ENCODE data around the gene RNFT2. TPM values are rescaled to one million over a fixed set of nuclear protein-coding genes. Genes with fewer than 3 reads are reported as not detected.
A peak's percentile ranks its signal among the peaks of the same experiment; 100 is the strongest.
"Not testable (repeated sequence)": the region's sequence is repeated elsewhere in the genome, so short reads cannot be mapped to it uniquely, and the experiment has no call there.

The RNFT2 gene
- total RNA-seq, 2 donors from 2014 or later, result 1.2 to 2.2 TPM

DNA sequence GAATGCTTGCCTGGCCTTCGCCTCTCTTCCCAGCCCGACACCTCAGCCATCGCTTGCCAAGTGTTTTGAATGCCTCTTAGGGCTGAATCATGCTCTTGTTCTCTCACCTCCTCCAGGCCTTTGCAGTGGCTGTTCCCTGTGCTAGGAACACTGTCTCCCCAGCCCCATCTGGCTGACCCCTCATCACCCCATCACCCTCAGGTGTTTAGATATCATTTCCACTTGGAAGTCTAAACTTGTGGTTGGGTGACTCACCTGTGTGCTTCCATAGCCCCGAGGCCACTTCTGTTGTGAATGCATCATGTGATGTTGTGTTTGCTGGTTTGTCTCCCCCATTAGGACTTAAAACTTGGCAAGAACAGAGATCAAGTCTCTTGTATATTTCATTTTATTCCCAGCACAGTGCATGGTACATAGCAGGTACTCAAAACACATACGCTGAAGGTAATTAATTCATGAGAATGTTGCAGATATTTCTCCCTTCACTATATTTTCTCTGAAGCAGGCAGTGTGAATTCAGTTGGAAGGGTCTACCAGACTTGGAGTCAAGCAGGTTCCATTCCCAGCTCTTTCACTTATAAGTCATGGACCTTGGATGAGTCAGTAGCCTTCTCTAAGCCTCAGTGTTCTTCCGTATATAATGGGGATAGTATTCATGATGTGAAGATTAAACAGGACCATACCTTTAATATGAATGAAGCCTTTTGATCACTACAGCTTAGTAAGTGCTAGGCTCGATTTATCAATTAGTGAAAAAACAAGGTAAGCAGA is 75.3 kb downstream of the RNFT2 start:
- no peak for DNase-seq (ENCODE audit: low spot score)
- intact Hi-C loops (cut with DNase I), result no loop called here

DNA sequence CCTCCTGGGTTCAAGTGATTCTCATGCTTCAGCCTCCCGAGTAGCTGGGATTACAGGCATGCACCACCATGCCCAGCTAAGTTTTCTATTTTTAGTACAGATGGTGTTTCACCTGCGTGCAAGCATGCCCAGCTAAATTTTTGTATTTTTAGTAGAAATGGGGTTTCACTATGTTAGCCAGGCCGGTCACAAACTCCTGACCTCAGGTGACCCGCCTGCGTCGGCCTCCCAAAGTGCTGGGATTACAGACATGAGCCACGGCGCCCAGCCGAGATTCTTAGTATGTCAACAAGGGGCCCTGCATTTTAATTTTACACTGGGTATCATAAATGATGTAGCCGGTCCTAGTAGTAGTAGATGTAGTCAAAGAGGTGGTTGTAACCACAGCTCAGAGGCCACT is 76.7 kb downstream of the RNFT2 start:
- intact Hi-C loops (cut with DNase I); DNase-seq (ENCODE audit: low spot score): not testable (repeated sequence)

- no peak for DNase-seq (ENCODE audit: low spot score)
- intact Hi-C loops (cut with DNase I), result loop anchor here in 1 of 2 donors (1.0 kb wide), 1 partner anchor 47 kb away; no protein-coding TSS in a partner anchor
Observed at GRCh38 chr12:116818341-116818856, 80.3 kb downstream of the RNFT2 start.

GRCh38 chr12:116818948-116819832 is 81.1 kb downstream of the RNFT2 start:
- peak; percentile 97 for DNase-seq (ENCODE audit: low spot score)
- intact Hi-C loops (cut with DNase I), result loop anchor here in 1 of 2 donors (1.0 kb wide), 1 partner anchor 48 kb away; no protein-coding TSS in a partner anchor

DNA sequence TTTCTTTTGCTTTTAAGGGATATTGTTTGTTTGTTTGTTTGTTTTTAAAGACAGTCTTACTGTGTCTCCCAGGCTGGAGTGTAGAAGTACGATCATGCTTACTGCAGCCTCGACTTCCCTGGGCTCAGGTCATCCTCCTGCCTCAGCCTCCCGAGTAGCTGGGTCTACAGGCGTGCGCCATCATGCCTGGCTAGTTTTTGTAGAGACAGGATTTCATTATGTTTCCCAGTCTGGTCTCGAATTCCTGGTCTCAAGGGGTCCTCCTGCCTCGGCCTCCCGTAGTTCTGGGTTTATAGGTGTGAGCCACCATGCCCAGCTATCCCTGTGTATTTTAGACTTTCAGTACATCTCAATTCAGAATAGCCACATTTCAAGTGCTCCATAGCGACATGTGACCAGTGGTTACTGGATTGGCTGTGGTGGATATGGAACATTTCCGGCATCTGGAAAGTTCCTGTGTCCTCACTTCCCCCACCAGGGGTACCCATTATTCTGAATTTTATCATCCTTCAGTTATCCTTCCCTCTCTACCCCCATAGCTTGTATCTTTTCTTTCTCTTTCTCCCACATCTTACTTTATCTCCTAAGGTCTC is 82.0 kb downstream of the RNFT2 start:
- DNase-seq (ENCODE audit: low spot score), result no peak
- intact Hi-C loops (cut with DNase I), result no loop called here

DNA sequence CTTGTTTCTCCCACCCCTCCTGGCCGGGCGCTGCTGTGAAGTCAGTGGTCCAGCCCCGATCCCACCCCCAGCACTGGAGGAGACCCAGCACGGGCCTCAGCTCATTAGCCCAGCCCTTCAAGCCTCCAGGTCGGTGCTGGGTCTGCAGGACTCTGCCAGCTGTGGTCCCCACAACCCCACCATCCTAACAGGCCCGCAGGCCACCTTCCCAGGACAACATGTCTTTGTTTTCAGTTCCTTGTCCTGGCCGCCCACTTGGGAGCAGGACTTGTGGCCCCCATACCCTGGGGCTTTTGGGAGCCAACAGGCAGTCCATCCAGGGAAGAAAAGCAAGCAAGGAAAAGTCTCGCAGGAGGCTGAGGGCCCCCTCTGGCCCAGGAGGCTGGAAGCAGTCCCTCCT is 83.2 kb downstream of the RNFT2 start:
- DNase-seq (ENCODE audit: low spot score), result no peak
- intact Hi-C loops (cut with DNase I), result no loop called here

DNA sequence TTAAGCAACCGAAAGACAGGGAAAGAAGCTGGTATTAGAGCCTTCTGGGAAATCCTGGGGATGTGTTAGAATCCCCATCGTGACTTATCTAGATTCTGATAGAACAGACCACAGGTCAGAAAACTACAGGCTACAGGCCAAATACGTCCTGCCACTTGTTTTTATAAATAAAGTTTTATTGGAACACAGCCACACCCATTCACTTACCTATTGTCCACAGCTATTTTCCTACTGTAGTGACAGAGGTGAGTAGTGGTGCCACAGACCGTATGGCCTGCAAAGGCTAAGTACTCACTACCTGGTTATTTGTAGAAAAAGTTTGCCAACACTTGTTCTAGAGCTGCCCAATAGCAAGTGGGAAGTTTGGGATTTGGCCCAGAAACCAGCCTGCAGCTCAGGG is 89.3 kb downstream of the RNFT2 start:
- intact Hi-C loops (cut with DNase I), result no loop called here
- DNase-seq (ENCODE audit: low spot score), result no peak

DNA sequence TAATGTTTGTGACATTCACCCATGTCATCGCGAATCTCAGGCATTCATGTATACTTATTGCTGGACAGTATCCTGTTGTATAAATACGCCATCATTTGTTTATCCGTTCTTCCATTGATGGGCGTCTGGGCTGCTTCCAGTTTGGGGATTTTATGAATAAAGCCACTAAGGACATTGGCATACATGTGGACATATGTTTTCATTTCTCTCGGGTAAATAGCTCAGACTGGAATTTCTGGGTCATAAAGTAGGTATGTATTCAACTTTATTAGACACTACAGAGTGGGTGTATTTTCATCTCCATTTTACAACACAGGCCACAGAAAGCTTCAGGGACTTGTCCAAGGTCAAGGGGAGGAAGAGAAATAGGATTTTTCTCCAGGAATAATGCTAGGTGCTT is 94.2 kb downstream of the RNFT2 start:
- intact Hi-C loops (cut with DNase I), result no loop called here
- DNase-seq (ENCODE audit: low spot score), result no peak

- intact Hi-C loops (cut with DNase I), result no loop called here
- no peak for DNase-seq (ENCODE audit: low spot score)
Observed at GRCh38 chr12:116833474-116833873, 95.4 kb downstream of the RNFT2 start.

DNA sequence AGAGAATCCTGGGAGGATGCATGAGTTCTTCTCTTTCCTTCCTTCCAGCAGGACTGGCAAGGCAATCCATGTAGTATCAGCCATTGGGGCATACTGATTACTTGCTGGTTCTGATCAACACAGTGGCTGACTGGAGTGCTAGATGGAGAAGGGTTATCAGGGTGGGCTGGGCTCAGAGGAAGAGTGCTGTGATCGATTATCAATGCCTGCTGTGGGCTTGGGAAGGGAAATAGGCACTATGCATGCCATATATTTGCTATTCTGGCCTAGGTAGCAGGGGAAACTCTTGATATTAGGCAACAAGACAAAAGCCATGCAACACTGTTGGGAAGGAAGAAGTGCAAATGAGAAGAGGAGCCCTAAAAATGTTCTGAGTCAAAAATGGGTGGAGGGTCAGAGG is 97.4 kb downstream of the RNFT2 start:
- intact Hi-C loops (cut with DNase I), result no loop called here
- DNase-seq (ENCODE audit: low spot score), result no peak

DNA sequence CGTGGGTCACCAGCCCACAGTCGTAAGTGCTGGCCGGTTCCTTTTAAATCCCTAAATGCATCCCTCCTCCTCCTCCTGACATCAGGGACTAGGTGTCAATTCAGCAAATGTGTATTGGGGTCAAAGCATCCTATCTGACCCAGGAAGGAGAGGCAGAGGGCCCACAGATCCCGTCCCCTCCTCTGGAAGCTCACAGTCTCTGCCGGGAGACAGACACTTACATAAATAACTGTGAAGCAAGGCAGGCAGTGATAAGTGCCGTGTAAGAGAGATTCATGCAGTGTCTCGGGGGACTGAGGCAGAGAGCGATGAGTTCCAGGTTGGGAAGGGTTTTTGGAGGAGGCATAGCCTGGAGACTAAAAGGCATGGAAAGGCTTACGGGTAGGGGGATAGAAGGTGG is 99.0 kb downstream of the RNFT2 start:
- intact Hi-C loops (cut with DNase I), result no loop called here
- DNase-seq (ENCODE audit: low spot score), result no peak

DNA sequence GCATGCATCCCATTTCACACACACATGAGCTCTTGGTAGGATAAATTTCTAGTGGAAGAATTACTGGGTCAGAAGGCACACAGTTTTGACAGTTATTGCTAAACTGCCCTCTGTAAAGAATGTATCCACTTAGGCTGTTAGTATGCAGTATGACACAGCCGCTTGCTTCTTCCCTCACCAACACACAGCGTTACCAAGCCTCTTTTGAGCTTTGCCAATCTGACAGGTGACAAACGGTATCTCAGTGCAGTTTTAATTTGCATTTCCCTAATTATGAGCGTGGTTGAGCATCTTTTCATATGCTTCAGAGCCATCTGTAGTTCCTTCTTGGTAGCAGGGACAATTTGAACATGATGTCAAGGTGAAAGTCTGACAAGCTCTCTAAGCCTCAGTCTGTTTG is 100.2 kb downstream of the RNFT2 start:
- intact Hi-C loops (cut with DNase I), result no loop called here
- no peak for DNase-seq (ENCODE audit: low spot score)

GRCh38 chr12:116839287-116839830 is 101.2 kb downstream of the RNFT2 start:
- intact Hi-C loops (cut with DNase I), result no loop called here
- no peak for DNase-seq (ENCODE audit: low spot score)

DNA sequence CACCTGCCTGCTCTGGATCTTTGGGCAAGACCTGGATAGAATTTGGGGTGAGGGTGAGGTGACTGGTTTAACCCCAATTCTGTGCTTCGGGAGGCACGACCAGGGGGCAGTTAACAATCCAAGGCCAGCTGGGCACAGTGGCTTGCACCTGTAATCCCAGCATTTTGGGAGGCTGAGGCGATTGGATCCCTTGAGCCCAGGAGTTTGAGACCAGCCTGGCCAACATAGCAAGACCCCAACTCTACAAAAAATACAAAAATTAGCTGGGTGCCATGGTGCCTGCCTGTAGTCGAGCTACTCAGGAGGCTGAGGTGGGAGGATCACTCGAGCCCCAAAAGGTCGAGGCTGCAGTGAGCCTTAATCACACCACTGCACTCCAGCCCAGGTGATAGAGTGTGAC is 105.0 kb downstream of the RNFT2 start:
- DNase-seq (ENCODE audit: low spot score), result no peak
- intact Hi-C loops (cut with DNase I), result no loop called here

DNA sequence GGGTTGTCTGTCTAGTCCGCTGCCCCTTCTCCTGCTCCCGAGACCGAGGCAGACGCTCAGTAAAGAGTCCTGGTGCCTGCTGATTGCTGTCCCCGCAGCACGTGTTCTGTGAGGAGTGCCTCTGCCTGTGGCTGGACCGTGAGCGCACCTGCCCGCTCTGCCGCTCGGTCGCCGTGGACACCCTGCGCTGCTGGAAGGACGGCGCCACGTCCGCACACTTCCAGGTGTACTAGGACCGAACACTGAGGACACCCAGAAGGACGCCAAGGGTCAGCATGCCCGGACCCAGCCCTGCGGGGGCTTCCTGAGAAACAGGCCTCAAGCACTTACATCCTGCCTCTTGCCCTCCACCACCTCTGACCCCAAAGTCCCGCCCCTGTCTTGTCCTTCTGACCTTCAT is 111.1 kb downstream of the RNFT2 start:
- intact Hi-C loops (cut with DNase I), result no loop called here
- peak; percentile 67 for DNase-seq (ENCODE audit: low spot score)

GRCh38 chr12:116852303-116852702 is 114.2 kb downstream of the RNFT2 start:
- DNase-seq (ENCODE audit: low spot score), result no peak
- intact Hi-C loops (cut with DNase I), result no loop called here

DNA sequence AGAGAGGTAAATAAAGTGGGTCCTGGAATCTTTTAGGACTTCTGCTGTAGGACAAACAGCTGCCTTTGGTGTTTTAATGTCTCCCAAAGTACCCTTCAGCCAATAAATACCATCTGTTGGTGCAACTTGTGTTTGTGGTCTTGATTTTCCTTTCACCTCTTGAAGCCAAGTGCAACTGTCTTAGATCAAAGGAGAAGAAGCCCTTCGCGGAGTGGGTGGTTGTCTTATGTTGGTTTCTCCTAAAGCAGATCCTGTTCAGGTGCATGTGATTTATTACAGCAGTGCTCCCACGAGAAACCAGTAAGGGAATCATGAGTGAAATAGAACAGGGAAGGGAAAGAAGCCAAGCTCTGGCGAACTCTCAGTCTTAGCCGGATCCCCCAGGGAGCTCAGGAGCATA is 115.4 kb downstream of the RNFT2 start:
- intact Hi-C loops (cut with DNase I), result no loop called here
- no peak for DNase-seq (ENCODE audit: low spot score)

GRCh38 chr12:116855744-116856470 is 117.8 kb downstream of the RNFT2 start:
- intact Hi-C loops (cut with DNase I), result no loop called here
- no peak for DNase-seq (ENCODE audit: low spot score)

- intact Hi-C loops (cut with DNase I), result no loop called here
- DNase-seq (ENCODE audit: low spot score), result no peak
Observed at GRCh38 chr12:116856729-116857128, 118.6 kb downstream of the RNFT2 start.
